ENCODE data around the gene RAB13. TPM values are rescaled to one million over a fixed set of nuclear protein-coding genes. Genes with fewer than 3 reads are reported as not detected.

Gene RAB13
- total RNA-seq, 1 donor from 2014 or later: 46.3 TPM

DNA sequence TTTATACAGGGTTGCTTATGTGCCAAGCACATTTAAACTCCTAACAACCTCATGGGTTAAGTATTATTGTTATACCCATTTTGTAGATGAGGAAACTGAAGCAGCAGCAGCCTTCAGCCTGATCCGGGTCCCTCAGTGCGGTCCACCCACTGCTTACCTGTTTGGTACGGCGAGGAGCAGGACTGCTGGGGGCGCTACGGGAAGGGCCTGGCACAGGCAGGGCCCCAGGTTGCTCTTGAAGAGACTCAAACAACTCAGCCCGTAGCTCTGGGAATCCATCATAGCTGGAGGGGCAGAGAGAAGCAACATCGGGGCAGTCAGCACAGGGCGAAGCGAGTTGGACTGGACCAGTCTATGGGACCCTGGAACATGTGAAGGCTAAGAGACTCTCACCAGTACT is 48.8 kb downstream of the RAB13 start:
- Histone ChIP-seq H3K36me3 (ENCODE audit: control insufficient read depth, insufficient read depth, low read length) (peaks cover 6% of the 10 kb centered on the region), H3K27me3 (ENCODE audit: control insufficient read depth, insufficient read depth, low read length) (no peaks in the 10 kb centered on the region), H3K4me3 (ENCODE audit: low read depth, low read length) (no peak overlapping the region)
- DNase-seq (ENCODE audit: low read depth): no peak
- TF ChIP-seq CTCF (IDR thresholded peaks at IDR 0.05; ENCODE audit: insufficient read depth, low read length, poor library complexity, severe bottlenecking): no peak

DNA sequence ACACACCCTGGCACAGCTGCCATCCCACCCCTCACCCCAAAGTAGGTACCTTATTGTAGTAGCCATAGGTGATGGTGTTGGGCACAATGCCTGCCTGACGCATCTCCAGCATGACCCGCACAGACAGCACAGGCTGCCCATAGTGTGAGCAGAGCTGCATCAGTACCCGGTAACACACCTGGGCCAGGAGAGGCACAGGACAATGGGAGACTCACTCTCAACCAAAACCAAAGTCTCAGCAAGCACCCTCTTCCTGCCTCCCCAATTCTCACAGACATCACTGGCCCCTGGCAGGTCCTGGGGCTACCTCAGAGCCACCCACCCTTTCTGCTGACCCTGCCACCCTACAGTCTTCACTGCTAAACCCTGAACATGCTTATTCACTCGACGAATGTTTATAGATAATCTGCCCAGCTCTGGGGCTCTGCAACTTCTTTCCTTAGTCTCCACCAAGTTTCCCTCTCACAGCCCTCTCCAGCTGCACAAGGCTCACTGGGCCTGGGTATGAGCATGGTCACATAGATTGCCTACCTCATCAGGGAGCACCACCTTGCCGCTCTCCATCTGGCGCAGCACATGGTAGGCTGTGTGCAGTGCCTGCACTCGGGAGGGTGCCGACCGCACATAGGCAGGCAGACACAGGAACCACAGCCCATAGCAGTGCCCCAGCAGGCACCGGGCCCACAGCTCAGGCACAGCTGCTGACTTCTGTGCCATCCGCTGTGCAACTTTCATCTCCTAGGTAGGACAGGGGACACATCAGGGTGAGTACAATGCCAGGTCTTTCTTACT is 49.9 kb downstream of the RAB13 start:
- no peak for TF ChIP-seq CTCF (IDR thresholded peaks at IDR 0.05; ENCODE audit: insufficient read depth, low read length, poor library complexity, severe bottlenecking)
- Histone ChIP-seq H3K4me3 (ENCODE audit: low read depth, low read length) (no peak overlapping the region), H3K27me3 (ENCODE audit: control insufficient read depth, insufficient read depth, low read length) (no peaks in the 10 kb centered on the region), H3K36me3 (ENCODE audit: control insufficient read depth, insufficient read depth, low read length) (peaks cover 6% of the 10 kb centered on the region)
- DNase-seq (ENCODE audit: low read depth): no peak

DNA sequence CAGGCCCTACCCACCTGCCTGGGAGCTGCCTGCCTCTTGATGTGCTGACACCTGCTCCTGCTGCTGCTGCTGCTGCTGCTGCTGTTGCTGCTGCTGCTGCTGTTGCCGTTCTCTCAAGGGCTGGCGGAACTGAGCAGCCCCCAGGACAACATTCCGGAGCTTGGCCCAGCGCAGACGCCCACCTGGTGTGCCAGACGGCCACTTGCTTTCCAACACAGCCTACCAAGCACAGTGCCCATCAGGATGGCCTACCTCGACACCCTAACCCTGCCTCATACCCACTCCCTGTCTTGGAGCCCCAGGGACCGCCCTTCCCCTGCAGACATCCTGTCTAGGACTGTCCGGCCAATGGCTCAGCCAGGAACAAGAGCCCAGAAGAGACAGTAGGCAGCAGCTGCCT is 51.4 kb downstream of the RAB13 start:
- DNase-seq (ENCODE audit: low read depth): no peak
- TF ChIP-seq CTCF (IDR thresholded peaks at IDR 0.05; ENCODE audit: insufficient read depth, low read length, poor library complexity, severe bottlenecking): no peak
- no peaks in the 10 kb centered on the region for H3K27me3 ChIP-seq (ENCODE audit: control insufficient read depth, insufficient read depth, low read length)
- H3K36me3 ChIP-seq (ENCODE audit: control insufficient read depth, insufficient read depth, low read length): peaks cover 6% of the 10 kb centered on the region
- no peak overlapping the region for H3K4me3 ChIP-seq (ENCODE audit: low read depth, low read length)

GRCh38 chr1:153933955-153934354 is 52.2 kb downstream of the RAB13 start:
- peaks cover 6% of the 10 kb centered on the region for H3K36me3 ChIP-seq (ENCODE audit: control insufficient read depth, insufficient read depth, low read length)
- TF ChIP-seq CTCF (IDR thresholded peaks at IDR 0.05; ENCODE audit: insufficient read depth, low read length, poor library complexity, severe bottlenecking): no peak
- no peaks in the 10 kb centered on the region for H3K27me3 ChIP-seq (ENCODE audit: control insufficient read depth, insufficient read depth, low read length)
- H3K4me3 ChIP-seq (ENCODE audit: low read depth, low read length): no peak overlapping the region
- no peak for DNase-seq (ENCODE audit: low read depth)

DNA sequence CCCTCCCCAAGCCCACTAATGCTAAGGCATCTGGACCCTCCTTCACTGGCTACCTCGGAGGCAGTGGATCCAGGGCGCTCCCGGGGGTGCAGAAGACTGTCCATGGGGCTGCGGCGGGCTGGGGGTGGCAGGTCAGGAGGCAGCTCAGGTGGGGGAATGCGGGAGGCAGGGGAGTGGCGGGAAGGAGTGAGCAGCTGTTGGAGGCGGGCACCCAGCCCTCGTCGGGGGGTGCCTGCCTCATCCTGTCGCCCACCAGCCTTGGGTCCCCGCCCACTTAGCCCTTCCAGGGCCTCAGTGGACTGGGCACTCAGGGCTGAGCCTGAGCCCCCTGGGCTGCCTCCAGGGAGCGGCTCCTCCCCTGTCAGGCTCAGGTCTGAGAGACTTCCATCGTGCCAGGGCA is 52.7 kb downstream of the RAB13 start:
- DNase-seq (ENCODE audit: low read depth): no peak
- no peak for TF ChIP-seq CTCF (IDR thresholded peaks at IDR 0.05; ENCODE audit: insufficient read depth, low read length, poor library complexity, severe bottlenecking)
- Histone ChIP-seq H3K36me3 (ENCODE audit: control insufficient read depth, insufficient read depth, low read length) (peaks cover 6% of the 10 kb centered on the region), H3K27me3 (ENCODE audit: control insufficient read depth, insufficient read depth, low read length) (no peaks in the 10 kb centered on the region), H3K4me3 (ENCODE audit: low read depth, low read length) (no peak overlapping the region)
